GM19467 (cell line): Measurements from ENCODE around the gene CALCOCO2.
A peak's percentile ranks its signal among the peaks of the same experiment; 100 is the strongest.
"Not testable (repeated sequence)": the region's sequence is repeated elsewhere in the genome, so short reads cannot be mapped to it uniquely, and the experiment has no call there.

Experiments used
- ATAC-seq: cut with Tn5 transposase; IDR thresholded peaks from one replicate; pipeline ENCODE4 v1.9.1; 2021; ENCODE audit warnings: mild to moderate bottlenecking, moderate library complexity; ENCODE audit not compliant: unreplicated experiment

Gene CALCOCO2, protein sequence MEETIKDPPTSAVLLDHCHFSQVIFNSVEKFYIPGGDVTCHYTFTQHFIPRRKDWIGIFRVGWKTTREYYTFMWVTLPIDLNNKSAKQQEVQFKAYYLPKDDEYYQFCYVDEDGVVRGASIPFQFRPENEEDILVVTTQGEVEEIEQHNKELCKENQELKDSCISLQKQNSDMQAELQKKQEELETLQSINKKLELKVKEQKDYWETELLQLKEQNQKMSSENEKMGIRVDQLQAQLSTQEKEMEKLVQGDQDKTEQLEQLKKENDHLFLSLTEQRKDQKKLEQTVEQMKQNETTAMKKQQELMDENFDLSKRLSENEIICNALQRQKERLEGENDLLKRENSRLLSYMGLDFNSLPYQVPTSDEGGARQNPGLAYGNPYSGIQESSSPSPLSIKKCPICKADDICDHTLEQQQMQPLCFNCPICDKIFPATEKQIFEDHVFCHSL

DNA sequence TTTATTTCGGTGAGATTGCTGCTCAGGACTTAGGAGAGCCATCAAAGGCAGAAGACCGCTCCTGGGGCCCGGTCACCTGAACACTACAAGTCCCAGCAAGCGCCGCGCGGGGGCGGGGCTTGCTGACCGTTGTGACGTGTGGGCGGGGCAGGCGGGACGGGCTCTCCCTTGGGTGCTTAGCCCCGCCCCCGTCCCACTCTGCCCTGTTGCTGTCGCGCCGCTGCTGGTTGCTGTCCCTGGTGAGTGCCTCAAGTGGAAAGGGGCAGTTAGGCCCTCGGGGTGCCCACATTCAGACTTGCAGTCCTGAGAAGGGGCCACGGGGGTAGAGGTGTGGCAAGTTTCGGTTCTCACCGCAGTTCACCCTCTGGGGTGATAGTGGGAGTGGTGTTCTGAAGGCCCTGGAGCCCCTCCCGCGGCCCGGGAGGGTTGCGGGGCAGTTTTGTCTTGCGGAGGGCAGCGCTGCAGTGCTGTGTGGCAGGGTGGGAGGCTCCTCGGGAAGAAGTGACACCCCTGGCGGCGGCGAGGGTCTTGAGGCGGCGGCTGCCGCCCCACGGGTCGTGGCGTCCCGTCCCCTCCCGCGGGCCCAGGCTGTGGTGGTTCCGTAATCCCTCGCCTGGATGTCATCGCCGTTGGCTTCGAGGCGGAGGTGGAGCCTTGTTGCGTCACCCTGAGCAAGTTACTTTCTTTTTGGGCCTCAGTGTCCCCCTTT is at the start of gene CALCOCO2:
Gene CALCOCO2 (plus strand): TSS at position 196 of the 709 bp plus-strand sequence. CDS start 10,673 bp downstream, outside the sequence.
- peak; percentile 83 for ATAC-seq

DNA sequence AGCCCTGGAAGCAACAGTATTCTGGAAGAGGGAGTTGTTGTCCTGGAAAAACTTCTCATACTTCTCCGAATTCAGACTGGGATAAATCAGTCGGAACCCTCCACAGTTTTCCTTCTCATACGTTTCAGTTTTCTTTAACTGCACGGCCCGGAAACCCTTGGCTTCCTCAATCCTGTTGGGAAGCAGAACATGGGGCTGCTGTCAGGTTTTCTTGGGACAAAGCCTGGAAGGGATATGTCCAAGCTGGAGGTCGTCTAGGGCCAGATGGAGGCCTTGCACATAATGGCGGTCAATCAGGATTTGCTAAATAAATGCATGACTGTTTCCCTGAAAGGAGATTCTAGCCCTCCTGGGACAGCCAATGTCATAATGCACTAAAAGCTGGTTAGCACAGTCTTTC is 43.0 kb upstream of the CALCOCO2 start:
- no peak for ATAC-seq

DNA sequence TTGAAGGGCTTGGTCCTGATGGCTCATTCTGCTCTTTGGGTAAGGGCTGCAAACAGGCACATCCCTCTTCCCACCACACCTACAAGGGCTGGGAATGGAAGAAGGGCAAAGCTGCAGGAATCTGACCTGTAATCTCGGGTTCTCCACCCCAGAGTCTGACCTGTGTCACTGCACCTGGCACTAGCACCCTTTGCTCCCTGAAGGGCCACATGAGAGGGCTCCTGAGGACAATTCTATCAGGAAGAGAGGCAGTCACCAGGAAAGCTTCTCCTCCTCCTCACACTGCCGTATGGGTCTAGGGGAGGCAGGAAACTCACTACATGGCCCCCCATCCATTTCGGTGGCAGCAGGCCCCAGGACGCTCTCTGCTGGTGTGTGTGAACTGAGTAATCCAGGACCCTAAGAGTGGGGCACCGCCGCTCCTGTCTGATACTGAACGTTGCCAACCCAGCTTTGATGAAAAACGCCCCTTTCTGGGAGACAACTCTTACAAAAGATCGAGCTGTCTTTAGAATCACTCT is 40.2 kb upstream of the CALCOCO2 start:
- ATAC-seq: no peak

DNA sequence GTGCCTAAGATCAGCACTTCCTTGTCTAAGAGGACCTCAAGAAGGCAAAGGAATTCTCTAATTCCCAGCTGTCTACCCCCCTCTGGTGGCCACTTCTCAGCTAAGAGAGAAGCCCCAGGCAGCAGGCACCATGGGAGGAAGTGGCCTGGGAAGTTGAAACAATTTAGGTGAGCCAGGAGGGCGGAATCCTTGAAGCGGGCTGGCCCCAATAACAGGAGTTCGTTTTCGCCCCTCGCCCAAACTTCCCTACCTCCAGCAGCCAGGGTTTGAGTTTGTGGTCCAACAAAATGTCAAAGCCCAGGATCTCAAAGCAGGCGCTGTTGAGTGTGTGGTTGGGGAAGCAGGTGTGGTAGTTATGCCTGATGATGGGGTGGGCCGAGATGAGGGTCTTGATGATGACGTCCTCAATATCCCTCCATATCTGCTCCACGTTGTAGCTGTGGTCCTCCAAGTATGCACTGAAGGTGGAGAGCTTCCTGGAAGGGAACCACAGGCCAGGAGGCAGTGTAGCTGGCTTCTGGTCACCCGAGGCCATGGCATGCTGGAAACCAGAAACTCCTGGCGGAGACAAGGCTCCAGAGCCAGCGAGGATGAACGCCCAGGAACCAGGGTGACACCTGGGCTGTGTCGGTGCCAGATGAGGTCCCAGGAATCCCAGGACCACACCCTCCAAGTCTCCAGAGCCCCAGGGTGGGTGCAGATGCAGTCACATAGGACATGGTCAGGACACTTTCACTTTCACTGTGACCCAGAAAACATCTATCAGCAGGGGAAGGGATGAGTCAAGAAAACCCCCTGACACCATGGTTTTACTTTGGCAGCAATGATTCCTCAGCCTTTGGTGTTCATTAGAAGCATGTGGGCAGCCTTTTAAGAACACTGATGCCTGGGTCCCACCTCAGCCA is 39.5 kb upstream of the CALCOCO2 start:
- no peak for ATAC-seq

DNA sequence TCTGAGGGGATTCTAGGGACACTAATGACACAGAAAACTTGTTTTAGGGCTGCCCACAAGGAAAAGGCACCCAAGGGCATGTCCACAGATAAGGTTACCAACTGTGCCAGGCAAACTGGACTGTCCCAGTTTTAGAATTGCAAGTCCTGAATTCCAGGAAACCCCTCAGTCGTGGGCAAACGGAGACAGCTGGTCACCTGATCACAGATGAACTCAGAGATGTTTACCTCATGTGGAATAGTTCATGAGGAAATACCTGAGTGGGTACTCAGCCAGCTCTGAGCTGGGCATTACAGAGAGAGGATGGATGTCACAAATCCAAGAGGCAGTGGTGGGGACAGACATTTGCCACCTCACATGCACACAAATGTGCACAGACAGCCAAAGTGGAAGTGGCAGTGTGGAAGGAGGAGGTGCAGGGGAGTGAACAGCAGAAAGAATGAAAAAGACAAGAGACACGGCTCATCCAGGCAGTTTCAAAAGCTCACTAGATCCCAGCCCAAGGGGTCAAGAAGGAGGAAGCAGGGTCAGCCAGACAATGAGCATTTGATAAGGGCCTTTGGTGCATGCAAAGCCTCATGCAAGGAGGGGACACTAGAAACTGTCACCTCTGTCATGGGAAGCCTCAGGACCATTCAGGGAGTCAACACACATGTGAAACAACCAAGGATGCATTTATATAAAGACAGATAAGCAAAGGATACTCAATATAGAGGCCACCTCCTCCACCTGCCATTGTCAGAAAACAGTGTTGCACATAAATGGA is 38.6 kb upstream of the CALCOCO2 start:
- no peak for ATAC-seq

DNA sequence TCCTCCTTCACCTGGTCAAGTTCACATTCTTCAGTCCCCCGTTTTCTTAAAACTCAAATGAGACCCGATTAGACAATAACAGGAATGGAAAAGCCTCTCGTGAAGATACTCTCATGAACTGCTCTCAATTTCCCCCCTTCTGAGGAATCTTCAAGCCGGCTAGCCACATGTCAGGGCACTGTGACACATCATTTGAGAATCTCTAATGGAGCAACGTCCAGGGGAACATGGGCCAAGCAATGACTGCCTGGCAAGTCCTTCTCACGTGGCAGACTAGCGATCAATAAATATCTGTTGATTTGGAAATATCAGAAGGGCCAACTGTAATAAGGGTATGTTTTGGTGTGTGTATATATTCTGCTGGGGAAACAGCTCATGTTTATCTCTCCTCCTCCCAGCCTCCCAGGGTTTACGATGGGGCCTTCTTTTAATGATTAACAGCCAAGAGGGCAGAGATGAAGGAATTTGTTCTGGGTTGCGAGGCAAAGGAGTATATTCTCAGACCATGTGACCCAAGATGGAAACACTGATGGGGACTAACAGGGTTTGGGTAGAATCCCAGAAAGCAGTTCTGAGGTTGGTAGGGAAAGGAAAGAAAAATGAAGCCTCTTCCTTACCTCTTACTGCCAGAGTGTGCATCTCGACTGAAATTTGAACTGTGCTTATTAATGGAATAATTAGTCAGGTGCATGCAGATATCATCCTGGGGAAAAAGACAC is 35.2 kb upstream of the CALCOCO2 start:
- ATAC-seq: no peak

DNA sequence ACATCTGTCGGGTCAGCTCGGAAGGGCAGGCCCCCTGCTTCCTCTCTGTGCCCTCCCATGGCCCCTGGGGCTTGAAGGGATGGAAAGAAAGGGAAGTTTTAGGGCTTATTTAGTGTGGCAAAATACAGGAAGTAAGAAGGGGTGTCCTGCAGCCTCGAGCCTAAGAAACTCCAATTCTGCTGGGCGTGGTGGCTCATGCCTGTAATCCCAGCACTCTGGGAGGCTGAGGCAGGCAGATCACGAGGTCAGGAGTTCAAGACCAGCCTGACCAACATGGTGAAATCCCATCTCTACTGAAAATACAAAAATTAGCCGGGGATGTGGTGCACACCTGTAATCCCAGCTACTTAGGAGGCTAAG is 34.7 kb upstream of the CALCOCO2 start:
- not testable (repeated sequence) for ATAC-seq

DNA sequence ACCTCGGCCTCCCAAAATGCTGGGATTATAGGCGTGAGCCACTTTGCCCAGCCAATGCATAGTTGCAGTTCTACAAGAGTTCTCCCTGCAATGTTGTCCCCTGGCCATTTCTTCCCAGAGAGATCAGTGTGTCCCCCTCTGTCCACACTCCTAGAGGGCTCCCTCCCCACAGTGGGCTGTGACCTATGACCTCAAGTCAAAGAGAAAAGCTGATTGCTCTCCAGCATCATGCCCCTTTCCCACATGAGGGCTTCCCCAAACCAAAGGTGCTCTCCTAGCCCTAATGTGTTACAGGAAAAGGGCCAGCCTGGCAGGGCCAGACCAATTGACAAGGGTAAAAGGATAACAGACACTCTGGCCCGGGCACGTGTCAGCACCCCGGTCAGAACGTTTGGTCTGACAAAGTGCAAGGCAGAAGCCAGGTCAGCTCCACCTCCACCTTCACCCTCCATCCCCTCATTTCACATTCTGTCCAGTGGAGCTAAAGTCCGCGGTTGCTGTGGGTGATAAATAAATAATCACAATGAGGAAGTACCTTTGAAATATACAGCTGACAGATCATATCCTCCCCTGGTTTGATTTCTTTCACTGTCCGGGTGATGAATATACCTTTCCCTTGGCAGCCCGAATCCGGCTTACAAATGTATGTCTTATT is 31.6 kb upstream of the CALCOCO2 start:
- no peak for ATAC-seq

DNA sequence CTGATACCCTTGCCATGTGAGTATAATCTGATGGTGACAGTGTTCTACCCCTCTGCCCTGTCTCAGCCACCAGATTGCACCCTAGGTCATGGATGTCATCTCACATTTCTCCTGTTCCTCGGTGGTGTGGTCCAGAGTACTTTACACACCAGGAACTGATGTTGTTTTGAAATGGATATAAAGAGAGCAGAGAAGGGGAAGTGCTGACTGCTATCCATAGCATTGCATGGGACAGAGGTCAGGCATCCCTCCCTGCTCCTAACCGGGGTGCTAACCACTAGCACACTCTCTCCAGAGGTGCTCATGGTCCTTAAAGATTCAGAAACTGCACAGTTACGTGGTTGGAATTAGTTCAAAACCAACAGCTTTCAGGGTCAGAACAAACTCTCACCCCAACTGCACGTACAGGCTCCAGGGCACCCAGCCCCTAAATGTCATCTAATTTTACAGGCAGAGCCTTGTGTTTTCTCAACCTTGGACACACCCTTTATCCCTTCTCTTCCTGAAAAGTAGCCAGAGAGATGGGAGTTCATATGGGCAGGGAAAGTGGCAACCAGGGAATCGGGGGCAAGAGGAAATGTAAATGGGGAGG is 30.1 kb upstream of the CALCOCO2 start:
- no peak for ATAC-seq

DNA sequence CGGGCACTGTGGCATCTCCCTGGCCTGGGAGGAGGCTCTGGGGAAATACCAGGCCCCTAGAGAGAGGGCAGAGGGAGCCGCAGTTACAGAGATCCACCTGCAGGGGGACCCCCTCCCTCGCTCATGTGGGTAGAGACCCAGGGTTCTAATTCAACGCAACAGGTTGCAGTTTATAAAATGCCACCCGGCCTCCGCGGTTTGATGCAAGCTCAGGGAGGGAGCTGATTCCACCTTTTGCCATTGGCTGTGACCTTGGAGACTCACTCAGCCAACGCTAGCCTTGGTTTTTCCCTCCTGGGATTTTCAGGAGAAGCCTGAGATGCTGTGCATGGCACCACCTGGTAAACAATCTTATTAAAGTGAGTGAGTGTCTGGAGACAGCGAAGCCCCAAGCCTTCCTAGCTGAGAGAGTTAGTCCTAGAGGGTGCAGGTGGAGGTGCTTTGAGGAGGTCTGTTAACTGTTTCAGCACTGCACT is 25.9 kb upstream of the CALCOCO2 start:
- ATAC-seq: no peak

DNA sequence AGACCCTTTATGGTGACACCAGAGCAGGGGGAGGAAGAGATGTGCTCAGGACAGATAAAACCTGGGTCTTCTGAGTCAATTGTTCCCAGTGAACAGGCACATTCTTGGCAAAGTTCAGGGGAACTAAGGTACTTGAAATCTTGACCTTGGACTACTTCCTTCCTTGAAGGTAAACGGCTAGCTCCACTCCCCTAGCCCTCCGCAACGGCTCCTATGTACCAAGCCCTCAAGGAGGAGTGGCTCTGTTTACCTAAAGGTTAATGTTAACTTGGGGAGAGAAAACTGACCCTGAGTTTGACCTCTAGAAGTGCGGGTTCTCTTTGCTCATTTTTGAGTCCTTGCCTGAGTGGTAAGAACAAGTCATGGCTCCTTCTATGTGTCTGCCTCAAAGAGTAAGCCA is 21.7 kb upstream of the CALCOCO2 start:
- no peak for ATAC-seq

DNA sequence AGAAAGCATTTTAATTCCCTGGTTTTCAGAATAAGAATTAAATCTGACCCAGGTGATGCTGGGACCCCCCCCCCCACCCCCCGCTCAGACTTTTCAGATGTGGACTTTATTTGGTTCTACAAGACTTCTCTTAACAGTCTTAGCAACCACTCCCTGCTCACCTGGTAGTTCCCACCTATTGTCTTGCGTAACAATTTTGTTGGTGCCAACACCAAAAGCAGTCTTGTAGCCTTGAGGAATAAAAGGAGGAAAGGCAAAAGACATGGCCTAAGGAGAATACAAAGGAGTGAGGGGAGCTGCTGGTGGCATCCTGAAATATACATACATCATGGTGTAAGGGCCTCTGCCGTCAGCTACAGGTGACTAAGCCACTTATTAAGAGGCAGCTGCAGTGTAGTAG is 18.8 kb upstream of the CALCOCO2 start:
- no peak for ATAC-seq

DNA sequence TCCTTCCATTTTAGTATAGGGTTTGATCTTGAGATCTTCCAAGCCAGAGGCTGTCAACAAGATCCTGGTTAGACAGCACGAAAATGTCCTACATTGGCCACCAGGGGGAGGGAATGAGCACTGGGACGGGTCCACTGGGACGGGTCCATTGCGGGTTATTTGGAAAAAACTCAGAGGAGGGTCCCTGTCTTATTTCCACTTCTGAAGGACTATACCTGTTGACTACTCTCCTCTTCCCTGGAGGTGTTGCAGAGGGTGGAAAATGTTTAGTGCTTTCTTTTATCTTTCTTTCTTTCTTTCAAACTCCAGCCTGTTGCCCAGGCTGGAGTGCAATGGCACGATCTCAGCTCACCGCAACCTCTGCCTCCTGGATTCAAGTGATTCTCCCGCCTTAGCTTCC is 16.3 kb upstream of the CALCOCO2 start:
- ATAC-seq: no peak

DNA sequence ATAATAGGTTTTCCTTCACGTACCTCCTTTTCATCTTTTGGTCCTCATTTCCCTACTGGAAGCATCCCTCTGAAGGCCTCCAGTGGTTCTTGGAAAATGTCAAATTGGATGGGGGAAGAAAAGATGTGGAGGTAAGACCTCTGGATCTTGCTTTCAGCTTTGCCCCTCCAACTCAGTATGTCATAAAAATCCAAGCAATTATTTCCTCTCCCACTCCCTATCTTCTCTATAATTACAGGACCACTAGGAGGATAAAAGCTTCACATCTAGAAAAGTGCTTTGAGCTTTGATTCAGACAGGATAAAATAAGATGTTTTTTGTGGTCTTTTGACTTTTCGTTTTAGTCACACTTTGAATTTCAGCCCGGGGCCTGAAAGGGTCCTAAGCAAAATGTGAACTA is 15.5 kb upstream of the CALCOCO2 start:
- no peak for ATAC-seq

DNA sequence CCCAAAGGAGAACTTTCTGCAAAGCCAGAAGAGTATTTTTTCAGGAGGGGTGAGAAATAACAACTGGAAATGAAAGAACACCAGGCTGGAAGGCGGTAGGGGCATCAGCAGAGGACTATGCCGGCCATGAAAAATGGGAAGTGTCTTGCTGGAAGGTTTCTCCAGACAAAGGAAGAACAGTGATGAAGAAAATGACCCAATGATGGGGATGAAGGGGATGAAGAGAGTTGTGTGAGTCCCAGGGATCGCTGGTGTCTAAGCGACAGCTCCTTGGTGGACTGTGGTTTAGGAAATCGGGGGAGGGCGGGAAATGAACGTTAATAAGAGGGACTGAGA is 14.4 kb upstream of the CALCOCO2 start:
- no peak for ATAC-seq

DNA sequence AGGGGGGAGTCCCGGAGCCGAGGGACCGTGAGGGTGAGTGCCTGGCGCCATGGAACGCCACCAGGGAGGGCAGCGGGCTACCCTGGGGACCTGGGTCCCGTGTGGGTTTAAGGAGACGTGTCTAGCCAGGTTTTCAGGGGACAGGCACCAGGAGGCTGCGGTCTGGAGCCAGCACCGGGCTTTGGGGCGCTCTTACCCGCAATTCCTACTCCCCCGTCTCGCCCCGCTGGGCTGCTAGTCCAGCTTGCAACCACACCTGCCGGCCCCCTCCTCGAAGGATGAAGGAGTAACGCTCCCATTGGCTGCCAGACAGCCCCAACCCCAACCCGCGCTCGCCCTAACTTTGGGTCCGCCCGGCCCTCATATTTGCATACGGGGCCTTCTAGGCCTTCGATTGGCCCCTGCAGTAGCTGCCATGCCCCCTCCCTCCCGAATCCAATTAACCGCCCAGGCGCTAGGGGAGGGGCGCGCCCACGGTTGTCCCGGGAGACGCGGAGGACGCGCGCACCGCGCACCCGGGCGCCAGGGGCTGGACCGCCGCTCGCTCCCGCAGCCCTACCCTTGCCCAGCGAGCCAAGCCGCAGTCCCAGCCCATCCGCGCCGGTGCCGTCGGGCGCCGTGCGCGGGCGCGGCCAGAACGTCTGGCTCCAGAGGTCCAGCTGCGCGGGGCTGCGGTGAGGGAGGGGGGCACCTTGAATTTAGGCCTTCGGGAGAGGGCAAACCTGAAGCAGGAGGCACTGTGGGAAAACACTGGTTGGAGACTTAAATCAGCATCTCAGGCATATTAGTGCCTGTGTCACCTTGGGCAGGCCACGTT is 13.9 kb upstream of the CALCOCO2 start, which contains the start of gene TTLL6:
Gene TTLL6 (minus strand): TSS at position 456 of the 817 bp plus-strand sequence. CDS start 157 bp downstream, at position 299.
- ATAC-seq: no peak

DNA sequence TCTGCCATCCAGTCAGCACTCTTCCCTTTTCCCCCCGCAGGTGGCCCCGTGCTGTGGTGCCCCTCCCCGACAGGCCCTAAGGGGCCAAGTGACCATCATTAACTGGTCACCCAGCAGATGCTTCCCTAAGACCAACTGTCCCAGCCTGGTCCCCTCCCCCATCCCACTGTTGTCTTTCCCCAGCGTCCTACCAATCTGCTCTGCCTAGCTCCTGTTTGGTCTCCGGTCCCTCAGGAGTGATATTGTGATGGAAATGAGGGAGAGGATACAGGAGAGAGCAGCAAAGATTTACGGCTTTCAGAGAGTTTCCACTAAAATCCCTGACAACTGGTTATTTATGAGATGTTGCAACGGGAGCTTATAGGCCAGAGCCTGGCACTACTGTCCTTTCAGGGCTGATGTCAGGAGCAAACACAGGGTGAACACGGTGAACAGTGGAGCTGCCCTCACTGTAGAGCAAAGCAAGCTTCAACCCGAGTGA is 12.4 kb upstream of the CALCOCO2 start:
- ATAC-seq: no peak

DNA sequence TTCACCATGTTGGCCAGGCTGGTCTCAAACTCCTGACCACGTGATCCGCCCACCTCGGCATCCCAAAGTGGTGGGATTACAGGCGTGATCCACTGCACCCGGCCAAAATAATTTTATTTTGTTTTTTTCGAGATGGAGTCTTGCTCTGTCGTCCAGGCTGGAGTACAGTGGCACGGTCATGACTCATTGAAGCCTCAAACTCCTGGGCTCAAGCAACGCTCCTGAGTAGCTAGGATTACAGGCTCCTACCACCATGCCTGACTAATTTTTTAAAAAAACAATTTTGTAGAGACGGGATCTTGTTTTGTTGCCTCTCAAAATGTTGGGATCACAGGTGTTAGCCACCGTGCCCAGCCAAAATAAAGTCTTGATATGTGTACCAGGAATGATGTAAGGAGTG is 11.4 kb upstream of the CALCOCO2 start:
- no peak for ATAC-seq
